Right renal pelvis (tissue), 4 donors: ENCODE measurements around the gene INSL6. TPM values are rescaled to one million over a fixed set of nuclear protein-coding genes. Genes with fewer than 3 reads are reported as not detected.
"Not testable (repeated sequence)": the region's sequence is repeated elsewhere in the genome, so short reads cannot be mapped to it uniquely, and the experiment has no call there.

Experiments used
- DNase-seq, 4 donors: peaks; one replicate each; pipeline ENCODE4 v3.0.0-alpha.2; 2013; ENCODE audit warnings: low read depth in 4 of 4, low spot score in 3 of 4, missing footprints in 1 of 4
- polyA plus RNA-seq, 4 donors: library from polyadenylated mRNA; unstranded; fragments of 120-200 nt; gene quantifications; one replicate each; pipeline ENCODE4 v1.2.1, GENCODE V29; 2013; ENCODE audit not compliant: insufficient read length in 4 of 4

The INSL6 gene, protein sequence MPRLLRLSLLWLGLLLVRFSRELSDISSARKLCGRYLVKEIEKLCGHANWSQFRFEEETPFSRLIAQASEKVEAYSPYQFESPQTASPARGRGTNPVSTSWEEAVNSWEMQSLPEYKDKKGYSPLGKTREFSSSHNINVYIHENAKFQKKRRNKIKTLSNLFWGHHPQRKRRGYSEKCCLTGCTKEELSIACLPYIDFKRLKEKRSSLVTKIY
- polyA plus RNA-seq = under 1 TPM; 0.21 to 0.54 (median 0.39) TPM

DNA sequence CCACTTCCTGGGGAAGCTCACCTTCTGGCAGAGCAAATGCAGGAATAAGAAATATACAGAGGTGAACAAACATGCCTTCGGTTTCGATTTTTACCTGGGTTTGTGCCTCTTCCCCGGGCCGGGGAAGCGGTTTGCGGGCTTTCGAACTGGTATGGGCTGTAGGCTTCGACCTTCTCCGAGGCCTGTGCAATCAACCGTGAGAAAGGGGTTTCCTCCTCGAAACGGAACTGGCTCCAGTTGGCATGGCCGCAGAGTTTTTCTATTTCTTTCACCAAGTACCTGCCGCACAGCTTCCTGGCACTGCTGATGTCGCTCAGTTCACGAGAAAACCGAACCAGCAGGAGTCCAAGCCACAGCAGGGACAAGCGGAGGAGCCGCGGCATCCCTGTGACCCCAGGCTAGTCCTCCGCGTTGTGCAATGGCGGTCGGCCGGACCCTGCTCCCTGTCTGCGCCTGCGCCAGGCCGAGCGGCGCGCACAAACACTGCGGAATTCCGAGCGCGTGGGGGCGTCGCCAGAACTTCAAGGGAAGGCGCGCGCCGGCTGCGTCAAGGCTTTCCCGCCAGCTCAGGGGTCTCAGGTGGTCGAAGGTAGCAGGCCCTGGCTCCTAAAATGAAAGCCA, at the start of gene INSL6:
Gene INSL6, minus strand, starts transcription at position 420 of the 621 bp plus-strand sequence. Its CDS starts 37 bp downstream, at position 383.
- no peak for DNase-seq

DNA sequence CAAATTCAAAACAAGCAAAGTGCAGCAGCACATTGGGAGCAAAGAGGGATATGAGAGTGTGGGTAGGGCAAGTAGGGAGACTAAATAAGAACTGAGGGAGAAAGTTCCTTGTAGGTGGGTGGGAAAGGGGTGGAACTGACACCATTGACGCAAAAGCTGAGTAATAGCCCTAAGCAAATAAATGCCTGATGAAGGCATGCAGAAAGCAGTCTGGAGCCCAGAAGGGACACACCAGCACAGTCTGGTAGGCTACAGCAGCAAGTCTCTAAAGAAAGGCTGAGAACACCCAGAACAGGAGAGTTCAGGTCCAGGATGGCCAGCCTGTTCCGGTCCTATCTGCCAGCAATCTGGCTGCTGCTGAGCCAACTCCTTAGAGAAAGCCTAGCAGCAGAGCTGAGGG, 45.8 kb upstream of the INSL6 start, which contains the start of gene INSL4:
Gene INSL4, plus strand, starts transcription at position 208 of the 400 bp plus-strand sequence. Its CDS starts 105 bp downstream, at position 313.
- no peak for DNase-seq

DNA sequence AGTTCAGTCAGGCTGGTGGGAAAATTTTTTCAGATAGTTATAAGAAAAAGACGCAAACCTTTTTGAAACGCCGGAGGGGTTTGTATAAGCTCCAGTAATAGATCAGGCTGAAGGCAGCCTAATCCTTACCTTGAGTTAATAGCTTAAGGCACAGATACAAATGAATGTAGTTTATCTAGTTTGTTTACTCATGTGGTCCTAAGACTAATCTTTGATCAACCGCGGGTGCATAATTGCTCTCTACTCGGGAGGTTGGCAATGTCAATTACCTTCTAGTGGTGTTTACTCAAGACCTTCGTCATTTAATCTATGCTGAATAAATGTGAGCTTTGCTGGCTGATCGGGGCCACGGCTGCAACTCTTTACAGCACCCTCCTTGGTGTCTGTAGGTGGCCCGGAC, 45.1 kb upstream of the INSL6 start:
- no peak for DNase-seq

DNA sequence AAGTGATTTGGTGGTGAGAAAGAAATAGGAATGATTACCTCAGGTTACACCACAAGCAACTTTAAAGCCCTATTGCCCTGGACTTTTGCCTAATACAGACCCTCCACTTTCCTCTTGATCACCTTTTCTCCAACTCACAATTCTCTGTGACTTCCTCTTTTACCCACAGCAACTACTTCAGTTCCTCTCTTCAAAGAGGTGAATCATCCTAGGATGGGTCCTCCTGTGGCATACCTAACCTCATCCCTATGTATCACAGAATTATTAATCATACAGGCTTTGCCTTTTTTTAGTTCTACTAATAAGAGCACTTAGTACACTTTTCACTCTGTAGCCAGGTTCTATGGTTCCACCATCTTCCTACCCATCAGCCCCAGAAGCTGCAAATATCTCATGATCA, 19.6 kb upstream of the INSL6 start:
- DNase-seq = no peak

DNA sequence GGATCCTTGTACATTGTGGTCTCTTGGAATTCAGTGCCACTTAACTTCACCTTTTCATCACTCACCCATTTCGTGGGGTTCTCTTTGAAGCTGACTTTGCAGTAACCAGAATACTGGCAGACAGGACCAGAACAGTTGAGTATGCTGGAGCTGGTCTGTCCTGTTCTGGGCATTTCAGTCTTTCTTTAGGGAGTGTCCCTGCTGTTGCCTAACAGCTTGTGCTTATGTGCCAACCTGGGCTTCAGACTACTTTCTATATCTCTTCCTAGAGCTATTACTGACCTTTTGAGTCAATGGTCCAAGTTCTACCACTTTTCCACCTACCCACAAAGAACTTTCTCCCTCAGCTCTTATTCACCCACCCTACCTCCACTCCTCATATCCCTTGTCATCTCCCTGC, 10.0 kb upstream of the INSL6 start:
- no peak for DNase-seq

DNA sequence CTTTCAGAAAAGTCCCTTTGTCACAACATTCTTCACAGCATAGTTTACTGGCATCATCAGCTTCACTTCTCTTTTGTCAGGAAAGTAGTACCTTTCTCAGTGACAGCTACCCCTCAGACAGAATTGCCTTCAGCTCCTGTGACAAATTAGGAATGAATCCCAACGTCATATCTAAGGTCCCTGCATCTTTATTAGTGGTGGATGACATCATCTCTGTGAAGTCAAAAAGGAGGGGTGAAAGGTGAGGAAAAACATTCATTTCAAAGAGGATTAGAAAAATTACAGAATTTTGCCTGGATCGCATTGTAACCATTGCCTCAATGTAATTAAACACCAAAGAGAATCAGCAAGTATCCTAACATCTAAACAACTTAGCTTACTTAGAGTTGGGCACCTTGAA, 7.9 kb upstream of the INSL6 start:
- DNase-seq = no peak

DNA sequence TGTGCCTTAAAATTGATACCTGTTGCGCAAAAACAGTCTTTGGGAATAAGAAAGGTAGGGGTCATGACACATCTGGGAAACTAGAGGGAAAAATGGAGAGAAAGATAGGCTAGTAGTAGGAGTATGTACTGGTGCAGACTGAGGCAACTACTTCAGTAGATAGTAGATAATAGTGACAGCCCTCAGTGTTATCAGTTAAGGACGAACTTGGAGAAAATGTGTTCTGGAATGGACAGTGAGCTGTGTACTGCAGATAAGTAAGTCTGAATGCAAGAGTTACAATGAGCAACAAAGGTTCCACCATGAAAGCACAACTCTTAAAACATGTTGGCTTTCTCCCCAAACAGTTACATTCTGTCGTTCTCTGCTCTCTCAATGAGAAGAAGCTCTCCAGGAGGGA, 6.5 kb upstream of the INSL6 start:
- DNase-seq = no peak

DNA sequence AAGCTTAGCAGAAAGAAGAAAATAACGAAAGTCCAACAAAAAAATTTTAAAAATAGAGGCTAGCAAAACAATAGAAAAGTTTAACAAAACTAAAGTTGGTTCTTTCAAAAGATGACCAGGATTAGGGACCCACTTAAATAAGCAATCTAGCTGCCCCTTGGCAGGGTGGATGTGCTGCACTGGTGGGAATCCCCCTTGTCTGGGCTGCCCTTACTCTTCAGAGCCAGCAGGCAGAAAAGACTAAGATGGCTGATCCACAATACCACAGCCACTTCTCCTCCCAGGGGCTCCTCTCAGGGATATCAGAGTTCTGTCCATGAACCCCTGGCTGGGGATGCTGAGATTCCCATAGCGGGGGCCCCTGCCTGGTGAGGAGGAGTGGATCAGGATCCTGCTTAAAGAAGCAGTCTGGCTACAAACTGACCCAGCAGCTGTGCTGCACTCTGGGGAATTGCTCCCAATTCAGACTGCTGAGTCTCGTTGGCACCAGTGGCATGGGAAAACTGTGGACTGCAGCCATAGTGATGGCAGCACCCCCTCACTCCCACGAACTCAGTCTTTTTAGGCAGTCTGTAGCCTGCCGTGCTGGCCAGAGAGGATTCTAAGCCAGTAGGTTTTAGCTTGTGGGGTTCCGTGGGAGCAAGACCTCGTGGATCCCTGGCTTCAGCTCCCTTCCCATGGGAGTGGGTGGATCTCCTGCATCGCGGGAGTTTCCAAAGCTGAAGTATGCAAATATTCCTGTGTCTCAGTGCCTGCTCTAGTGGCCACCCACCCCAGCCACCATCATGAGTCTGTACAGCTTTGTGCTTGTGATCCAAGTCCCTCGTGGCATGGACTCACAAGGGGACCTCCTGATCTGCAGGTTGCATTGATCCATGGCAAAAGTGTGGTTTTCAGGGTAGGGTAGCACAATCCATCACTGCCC, 2.9 kb upstream of the INSL6 start:
- no peak for DNase-seq

DNA sequence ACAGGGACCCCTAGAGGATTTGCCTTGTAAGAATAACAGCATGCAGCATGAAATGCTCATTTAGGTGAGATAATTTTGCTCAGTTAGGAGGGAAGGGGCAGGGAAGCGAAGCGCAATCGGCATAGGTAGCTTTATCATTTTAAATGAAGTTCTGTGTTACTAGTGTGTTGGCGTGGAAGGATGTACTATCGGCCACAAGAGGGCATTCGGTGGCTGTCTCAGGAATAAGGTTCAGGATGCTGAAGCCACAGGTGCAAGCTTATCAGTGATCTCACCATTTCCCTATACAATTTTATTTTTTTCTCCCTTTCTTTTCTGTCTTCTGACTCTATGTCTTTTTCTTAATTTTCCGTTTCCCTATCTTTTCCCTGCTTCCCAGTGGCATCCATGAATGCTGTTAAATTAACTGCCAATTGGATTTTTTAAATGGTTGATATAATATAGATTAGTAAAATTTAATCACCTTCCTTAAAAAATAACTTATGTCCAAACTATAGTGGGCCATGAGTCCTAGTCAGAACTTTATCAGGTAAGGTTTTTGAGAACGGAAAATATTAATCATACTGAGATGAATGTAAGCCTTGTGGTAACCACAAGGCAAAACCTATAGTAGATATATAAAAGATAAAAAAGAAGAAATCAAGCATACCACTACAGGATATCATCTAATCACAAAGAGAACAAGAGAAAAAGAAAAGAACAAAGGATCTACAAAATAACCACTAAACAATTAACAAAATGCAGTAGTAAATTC, 1.2 kb upstream of the INSL6 start:
- DNase-seq = peak; percentile 14 to 30 (median 22)

DNA sequence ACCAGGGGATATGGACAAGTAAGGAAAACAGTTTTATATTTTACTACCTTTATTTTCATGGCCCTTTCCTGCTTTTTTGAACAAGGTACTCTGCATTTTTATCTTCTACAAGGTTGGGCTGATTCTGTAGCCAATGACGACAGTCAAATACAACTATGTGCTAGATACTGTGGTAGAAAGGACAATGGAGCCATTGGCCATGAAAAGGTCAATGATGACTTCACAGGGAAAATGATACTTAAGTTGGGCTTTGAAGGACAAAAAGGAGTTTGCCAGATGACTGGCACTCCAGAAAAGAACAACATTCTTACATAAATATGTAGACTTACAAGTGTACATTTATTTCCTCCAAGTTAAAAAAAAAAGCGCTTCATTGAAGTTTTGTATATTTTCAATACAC, 663 bp downstream of the INSL6 start:
- DNase-seq = no peak

DNA sequence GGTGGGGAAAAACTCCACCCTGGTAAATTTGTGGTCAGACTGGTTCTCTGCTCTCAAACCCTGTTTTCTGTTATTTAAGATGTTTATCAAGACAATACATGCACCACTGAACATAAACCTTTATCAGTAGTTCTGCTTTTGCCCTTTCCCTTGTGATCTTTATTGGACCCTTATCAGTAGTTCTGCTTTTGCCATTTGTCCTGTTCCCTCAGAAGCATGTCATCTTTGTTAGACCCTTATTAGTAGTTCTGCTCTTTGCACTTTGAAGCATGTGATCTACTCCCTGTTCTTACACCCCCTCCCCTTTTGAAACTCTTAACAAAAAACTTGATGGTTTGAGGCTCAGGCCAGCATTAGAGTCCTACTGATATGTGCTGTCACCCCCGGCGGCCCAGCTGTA, 4.8 kb downstream of the INSL6 start:
- not testable (repeated sequence) for DNase-seq

DNA sequence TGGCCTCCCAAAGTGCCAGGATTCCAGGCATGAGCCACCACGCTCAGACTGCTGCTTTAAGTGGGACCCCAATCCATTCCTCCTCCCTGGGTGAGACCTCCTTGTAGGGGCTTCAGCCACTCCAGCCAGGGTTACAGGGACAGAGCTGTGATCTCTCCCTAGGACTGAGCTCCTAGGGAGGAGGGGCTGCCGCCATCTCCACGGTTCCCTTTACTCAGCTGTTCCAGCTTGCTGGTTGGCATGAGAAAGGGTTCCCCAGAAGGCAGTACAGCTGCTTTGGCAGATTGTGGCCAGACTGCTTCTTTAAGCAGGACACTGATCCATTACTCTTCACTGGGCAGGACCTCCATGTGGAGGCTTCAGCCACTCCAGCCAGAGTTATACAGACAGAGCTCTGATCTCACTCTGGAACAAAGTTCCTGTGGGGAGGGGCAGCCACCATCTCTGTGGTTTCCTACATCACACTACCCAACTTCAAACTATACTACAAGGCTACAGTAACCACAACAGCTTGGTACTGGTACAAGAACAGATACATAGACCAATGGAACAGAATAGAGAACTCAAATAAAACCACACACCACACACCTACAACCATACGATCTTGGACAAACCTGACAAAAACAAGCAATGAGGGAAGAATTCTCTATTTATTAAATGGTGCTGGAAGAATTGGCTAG, 7.2 kb downstream of the INSL6 start:
- DNase-seq = no peak

DNA sequence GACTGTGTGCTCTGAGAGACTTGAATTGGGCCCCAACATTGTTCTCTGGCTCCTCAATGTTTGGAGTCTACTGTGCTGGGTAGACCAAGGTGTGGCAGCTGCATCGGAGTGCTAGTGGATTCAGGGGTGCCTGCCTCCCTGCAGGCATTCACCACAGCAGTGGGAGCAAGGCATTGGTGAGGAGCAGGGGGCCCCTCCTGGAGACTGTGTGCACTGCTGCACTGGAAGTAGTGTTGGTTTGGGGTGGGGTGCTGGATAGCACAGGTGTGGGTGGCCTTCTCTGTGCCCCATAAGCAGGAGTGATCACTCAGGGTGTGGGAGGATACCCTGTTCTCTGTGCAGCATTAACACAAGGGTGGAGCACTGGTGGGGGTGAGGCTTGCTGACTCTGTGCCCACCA, 39.2 kb downstream of the INSL6 start:
- no peak for DNase-seq

DNA sequence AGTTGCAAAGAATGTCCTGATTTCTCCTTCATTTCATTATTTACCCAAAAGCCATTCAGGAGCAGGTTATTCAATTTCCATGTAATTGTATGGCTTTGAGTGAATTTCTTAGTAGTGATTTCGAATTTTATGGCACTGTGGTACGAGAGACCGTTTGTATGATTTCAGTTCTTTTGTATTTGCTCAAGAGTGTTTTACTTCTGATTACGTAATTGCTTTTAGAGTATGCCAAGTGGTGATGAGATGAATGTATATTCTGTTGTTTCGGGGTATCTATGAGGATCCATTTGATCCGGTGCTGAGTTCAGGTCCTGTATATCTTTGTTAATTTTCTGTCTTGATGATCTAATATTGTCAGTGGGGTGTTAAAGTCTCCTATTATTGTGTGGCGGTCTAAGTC, 41.2 kb downstream of the INSL6 start:
- DNase-seq = no peak

DNA sequence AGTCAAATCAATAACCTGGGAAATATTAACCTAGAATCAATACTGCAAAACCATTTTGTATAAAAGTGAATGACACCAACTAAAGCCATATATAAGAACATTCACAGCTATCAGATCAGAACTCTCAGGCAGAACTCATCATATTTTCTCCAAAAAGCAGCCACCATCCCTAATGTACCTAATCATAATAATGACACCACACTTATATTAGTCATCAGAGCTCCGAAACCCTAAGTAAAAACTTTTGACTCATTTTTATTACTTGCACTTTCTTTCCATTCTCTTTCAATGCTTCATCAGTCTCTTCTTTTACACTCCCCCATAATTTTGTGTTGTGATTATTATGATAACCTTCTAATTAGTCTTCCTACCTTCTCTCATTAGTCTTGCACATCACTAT, 45.3 kb downstream of the INSL6 start:
- no peak for DNase-seq

DNA sequence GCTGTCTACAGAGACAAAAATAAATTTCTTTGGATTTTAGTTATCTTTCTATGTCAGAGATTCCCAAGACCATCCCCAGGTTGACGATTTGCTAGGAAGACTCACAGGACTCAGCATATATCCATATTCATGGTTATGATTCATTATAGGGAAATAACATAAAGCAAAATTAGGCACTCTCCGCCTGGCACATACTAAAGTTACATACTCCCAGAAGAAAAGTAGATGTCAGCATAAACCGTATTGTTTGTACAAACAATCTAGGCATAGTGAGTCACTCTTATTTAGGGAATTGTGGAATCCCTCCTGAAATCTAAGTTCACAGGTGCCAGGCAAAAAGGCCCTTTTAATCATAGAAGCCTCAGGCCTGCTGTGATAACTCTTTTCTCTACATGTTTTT, 62.9 kb downstream of the INSL6 start:
- no peak for DNase-seq

DNA sequence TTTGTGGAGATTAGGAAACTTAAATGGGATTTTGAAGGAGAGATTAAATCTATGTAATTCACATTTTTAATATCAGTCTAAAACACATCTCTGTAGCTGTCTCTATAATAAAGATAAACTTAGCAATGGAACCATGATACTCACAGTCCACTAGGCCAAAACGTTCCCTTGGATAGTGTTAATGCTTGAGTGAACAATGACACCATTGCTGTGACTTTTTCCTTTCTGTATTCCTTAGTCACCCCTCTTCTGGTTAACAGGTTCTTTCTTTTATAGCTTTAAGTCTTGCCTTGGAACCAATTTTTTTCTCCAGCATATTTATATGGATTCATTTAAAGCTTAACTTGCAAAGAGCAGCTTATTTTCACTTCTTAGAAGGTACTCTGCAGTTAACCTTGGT, 63.3 kb downstream of the INSL6 start:
- no peak for DNase-seq

DNA sequence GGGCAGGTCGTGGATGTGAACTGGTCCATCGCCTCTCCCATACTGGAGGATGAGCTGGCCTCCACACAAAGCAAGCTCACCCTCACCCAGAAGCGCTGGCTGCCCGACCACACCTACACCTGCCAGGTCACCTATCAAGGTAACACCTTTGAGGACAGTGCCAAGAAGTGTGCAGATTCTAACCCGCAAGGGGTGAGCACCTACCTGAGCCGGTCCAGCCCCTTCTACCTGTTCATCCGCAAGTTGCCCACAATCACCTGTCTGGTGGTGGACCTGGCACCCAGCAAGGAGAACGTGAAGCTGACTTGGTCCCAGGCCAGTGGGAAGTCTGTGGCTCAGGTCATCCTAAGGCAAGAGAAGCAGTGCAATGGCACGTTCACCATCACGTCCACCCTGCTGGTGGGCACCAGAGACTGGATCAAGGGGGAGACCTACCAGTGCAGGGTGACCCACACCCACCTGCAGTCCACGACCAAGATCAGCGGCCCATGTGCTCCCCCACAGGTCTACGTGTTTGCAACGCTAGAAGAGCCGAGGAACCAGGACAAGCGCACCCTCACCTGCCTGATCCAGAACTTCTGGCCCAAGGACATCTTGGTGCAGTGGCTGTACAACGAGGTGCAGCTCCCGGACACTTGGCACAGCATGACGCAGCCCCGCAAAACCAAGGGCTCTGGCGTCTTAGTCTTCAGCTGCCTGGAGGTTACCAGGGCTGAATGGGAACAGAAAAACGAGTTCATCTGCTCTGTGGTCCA, 71.3 kb downstream of the INSL6 start:
- DNase-seq = no peak
